Ovary (tissue), 9 donors: ENCODE data around the gene FBXL16. TPM values are rescaled to one million over a fixed set of nuclear protein-coding genes. Genes with fewer than 3 reads are reported as not detected.

Experiments
- DNase-seq, 5 donors: peaks; one replicate each; pipeline ENCODE4 v3.0.0-alpha.2; 2019 to 2020
- H3K27ac ChIP-seq, 2 donors: fragments of 200-600 bp; one replicate each; pipeline versions ENCODE4 v1.5.1 to v1.8.0; 2019 to 2022
- H3K27me3 ChIP-seq: fragments of 200-600 bp; one replicate; pipeline ENCODE4 v1.8.0; 2022
- H3K36me3 ChIP-seq: fragments of 200-600 bp; sonication (generic); one replicate; pipeline ENCODE4 v1.5.1; 2019
- H3K4me1 ChIP-seq: one replicate; pipeline ENCODE4 v1.8.1; 2013; ENCODE audit warnings: mild to moderate bottlenecking, moderate library complexity; ENCODE audit not compliant: insufficient read depth
- H3K4me3 ChIP-seq: fragments of 200-600 bp; sonication (generic); one replicate; pipeline ENCODE4 v1.5.1; 2017
- H3K9me3 ChIP-seq, 2 donors: fragments of 200-600 bp in 1 of 2; sonication (generic) in 1 of 2; one replicate each; pipeline versions ENCODE4 v1.5.1 to v1.8.1; 2013 to 2019; ENCODE audit warnings: mild to moderate bottlenecking in 1 of 2, moderate library complexity in 1 of 2
- EP300 ChIP-seq: sonication (generic); formaldehyde crosslinking; IDR thresholded peaks from one replicate; pipeline ENCODE4 v1.6.1; 2017; ENCODE audit warnings: antibody characterized with exemption
- POLR2A ChIP-seq: fragments of 450-650 bp; IDR thresholded peaks from one replicate; pipeline ENCODE4 v1.6.1; 2017; ENCODE audit warnings: antibody characterized with exemption, mild to moderate bottlenecking, moderate library complexity
- WGBS, 3 donors: extraction: QIAGEN DNeasy Blood & Tissue Kit in 1 of 3; methylation state at CpG; one replicate each; pipeline versions ENCODE4 v1.1.5 to v1.1.7; 2013 to 2017; 5-methylcytosine and 5-hydroxymethylcytosine counted together
- intact Hi-C, 4 donors: fragments of 100-400 bp; cut with DNase I; formaldehyde crosslinking; loops; one replicate each; pipeline versions ENCODE4 v1.11.0 to v1.15.1; 2022 to 2023
- polyA plus RNA-seq, 2 donors: library from polyadenylated mRNA; stranded (reverse); fragments of 200-250 nt in 1 of 2; fragments of 350-450 nt in 1 of 2; fragmentation: Illumina TruSeq in 1 of 2; extraction: RNeasy Lipid Tissue Mini Kit (QIAGEN cat#74804) in 1 of 2; gene quantifications; one replicate each; pipeline ENCODE4 v1.2.3, GENCODE V29; 2013 to 2014
- total RNA-seq, 7 donors: library from RNA; depleted of rRNA in 2 of 7; stranded (reverse); fragments of >200 nt in 2 of 7; fragmentation: NEBNext Ultra II Directional in 3 of 7; extraction: Animal tissue kit (Norgen Biotek cat#: 25700) in 3 of 7; gene quantifications; one replicate each; pipeline versions ENCODE4 v1.1.0 to v1.2.4, GENCODE V29; 2016 to 2023
- TF ChIP-seq, protein P1 (sequence below), 3 donors: fragments of 450-650 bp in 2 of 3; fragments of 200-600 bp in 1 of 3; IDR thresholded peaks; one replicate each; pipeline versions ENCODE4 v1.5.1 to v1.8.0; 2016 to 2022; ENCODE audit warnings: antibody characterized with exemption in 3 of 3, mild to moderate bottlenecking in 1 of 3
- donor health status: DM: no; HTN: no; CAD: no; lungs with moderate emphysema.
- donor health status: DM: no; HTN: no; CAD: no.
- donor health status: Bipolar disorder and iron deficiency.
- donor health status: DM: yes; HTN: yes; CAD: no.
- donor health status: DM: no; HTN: no; CAD: no.
- donor health status: DM: yes; HTN: yes; CAD: no.

The FBXL16 gene
- total and polyA plus RNA-seq, 9 donors: 0.22 to 2.5 (median 0.95) TPM; not detected in 1

DNA sequence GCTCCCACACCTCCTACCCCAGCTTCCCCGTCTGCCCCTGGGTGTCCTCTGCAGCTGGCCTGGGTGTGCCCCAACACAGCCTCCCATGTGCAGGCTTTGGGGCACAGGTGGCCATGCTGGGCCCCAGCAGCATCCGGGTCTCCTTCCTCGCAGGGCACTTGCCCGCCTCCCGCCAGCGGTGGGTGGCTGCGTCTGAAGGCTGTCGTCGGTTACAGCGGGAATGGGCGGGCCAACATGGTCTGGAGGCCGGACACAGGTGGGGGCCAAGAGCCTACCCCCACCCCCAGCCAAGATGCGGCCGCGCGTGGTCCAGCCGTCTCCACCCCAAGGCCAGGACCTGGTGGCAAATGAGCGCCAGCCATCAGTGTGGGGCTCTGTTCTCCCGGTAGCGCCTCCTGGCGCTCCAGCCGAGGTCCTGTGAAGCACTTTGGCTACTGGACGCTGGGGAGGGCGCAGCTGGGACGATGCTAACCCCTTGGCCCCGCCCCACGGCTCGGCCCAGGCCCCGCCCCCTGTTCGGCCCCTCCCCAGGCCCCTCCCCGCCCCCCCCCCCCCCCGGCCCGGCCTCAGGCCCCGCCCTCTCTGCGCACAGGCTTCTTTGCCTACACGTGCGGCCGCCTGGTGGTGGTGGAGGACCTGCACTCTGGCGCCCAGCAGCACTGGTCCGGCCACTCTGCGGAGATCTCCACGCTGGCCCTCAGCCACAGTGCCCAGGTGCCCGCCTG, 45.0 kb downstream of the FBXL16 start:
- 6 to 28% (median 8%) methylated on average over 28 to 41 of the region's 43 CpGs for WGBS, 3 donors
- Histone ChIP-seq H3K27me3 (no peaks in the 10 kb centered on the region), H3K27ac (peak overlapping the region; percentile 66 to 74), H3K4me3 (no peak overlapping the region), H3K9me3 (no peaks in the 10 kb centered on the region), H3K4me1 (peaks cover 5% of the 10 kb centered on the region), H3K36me3 (no peaks in the 10 kb centered on the region)
- DNase-seq: peak; percentile 88 to 95 (median 91)
- intact Hi-C loops: loop anchor here in 2 of 4 donors (5.0 to 10.0 kb wide), 3 partner anchors 78 to 276 kb away; partner anchors contain the start of gene PGAP6 (in 1 of the 2)
- no peak for TF ChIP-seq POLR2A
- TF ChIP-seq, protein P1, sequence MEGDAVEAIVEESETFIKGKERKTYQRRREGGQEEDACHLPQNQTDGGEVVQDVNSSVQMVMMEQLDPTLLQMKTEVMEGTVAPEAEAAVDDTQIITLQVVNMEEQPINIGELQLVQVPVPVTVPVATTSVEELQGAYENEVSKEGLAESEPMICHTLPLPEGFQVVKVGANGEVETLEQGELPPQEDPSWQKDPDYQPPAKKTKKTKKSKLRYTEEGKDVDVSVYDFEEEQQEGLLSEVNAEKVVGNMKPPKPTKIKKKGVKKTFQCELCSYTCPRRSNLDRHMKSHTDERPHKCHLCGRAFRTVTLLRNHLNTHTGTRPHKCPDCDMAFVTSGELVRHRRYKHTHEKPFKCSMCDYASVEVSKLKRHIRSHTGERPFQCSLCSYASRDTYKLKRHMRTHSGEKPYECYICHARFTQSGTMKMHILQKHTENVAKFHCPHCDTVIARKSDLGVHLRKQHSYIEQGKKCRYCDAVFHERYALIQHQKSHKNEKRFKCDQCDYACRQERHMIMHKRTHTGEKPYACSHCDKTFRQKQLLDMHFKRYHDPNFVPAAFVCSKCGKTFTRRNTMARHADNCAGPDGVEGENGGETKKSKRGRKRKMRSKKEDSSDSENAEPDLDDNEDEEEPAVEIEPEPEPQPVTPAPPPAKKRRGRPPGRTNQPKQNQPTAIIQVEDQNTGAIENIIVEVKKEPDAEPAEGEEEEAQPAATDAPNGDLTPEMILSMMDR (IDR thresholded peaks at IDR 0.05): peak; percentile 35 to 75 (median 73)

DNA sequence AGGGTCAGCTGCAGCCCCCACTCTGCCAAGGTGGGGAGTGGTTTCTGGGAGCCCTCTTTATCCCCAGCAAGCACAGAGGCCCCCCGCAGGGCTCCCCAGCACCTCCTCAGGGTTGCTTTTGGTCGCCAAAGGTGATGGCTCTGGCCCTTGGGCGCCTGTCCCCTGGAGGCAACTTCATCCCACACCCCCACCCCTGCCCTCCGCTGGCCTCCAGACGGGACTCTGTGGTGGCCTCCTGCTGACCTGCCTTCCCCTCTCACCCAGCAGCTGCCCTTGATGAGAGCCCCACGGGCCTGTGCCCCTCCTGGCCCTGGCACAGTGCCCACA, 45.5 kb downstream of the FBXL16 start:
- Histone ChIP-seq H3K27ac (peak overlapping the region; percentile 66 to 74), H3K36me3 (no peaks in the 10 kb centered on the region), H3K27me3 (no peaks in the 10 kb centered on the region), H3K9me3 (no peaks in the 10 kb centered on the region), H3K4me3 (no peak overlapping the region), H3K4me1 (peaks cover 5% of the 10 kb centered on the region)
- WGBS, 3 donors: 53 to 62% (median 58%) methylated on average over 6 of the region's 6 CpGs
- TF ChIP-seq, protein P1 (IDR thresholded peaks at IDR 0.05): no peak
- TF ChIP-seq POLR2A (no peak), EP300 (no peak)
- intact Hi-C loops: loop anchor here in 2 of 4 donors (5.0 to 10.0 kb wide), 3 partner anchors 78 to 275 kb away; partner anchors contain the start of gene PGAP6 (in 1 of the 2)
- peak in 1 of 5 donors; percentile 58 for DNase-seq

DNA sequence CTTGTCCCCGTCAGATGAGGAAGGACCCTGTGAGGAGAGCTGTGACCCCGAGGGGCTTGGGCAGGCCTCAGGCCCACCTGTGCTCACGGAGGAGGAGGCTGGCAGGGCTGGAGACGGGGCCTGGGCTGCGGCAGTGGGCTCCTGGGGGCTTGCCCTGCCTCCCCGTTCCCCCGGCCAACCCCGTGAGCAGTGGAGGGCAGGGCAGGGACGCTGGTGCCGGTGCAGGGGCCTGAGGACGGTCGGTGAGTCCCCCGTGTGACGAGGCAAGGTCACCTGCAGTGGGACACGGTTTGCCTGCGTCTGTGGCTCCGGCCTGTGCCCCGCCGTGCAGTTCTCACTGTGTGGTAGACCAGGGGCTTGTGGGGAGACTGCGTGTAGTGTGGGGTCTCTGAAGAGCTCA, 46.0 kb downstream of the FBXL16 start:
- no peak overlapping the region for H3K27ac ChIP-seq
- intact Hi-C loops: loop anchor here in 3 of 4 donors (5.0 to 10.0 kb wide), 4 partner anchors 72 to 275 kb away; partner anchors contain the start of gene PGAP6 (in 2 of the 3)
- TF ChIP-seq POLR2A: no peak
- TF ChIP-seq EP300: no peak
- TF ChIP-seq, protein P1 (IDR thresholded peaks at IDR 0.05): no peak

DNA sequence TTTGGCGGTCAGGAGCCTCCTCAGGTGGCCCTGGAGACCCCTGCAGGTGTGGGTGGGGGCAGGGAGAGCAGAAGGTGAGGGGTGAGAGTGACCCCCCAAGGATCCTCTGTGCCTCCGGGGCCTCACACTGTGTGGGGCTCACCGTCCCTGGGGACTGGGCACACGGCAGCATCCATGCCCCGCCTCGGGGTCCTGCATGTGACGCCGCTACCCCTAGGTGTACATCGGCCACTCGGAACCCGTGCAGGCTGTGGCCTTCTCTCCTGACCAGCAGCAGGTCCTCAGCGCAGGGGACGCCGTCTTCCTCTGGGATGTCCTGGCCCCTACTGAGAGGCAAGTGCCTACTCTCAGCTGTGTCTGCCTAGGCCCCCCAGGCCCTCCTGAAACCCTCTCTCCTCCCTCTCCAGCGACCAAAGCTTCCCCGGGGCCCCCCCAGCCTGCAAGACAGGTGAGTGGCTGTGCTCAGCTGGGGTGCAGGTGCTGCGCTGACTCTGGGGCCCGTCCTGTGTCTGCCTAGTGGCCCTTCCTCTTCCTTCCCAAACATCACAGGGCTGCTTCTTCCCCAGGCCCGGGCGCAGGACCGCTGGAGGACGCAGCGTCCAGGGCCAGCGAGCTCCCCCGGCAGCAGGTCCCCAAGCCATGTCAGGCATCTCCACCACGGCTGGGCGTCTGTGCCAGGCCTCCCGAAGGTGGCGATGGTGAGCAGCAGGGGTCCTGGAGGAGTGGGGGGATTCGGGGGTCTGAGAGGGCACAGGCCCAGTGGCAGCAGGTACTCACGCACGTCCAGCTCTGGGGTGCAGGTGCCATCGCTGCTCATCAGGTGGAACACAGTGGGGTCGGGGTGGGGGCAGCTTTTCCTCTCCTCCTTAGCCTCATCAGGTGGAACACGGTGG, 46.7 kb downstream of the FBXL16 start:
- intact Hi-C loops: loop anchor here in 2 of 4 donors (5.0 to 10.0 kb wide), 2 partner anchors 72 to 274 kb away; partner anchors contain the start of gene PGAP6 (in 1 of the 2)
- peaks cover 5% of the 10 kb centered on the region for H3K4me1 ChIP-seq
- no peak overlapping the region for H3K27ac ChIP-seq
- H3K27me3 ChIP-seq: no peaks in the 10 kb centered on the region
- TF ChIP-seq, protein P1 (IDR thresholded peaks at IDR 0.05): no peak
- no peak for TF ChIP-seq POLR2A
- no peak for TF ChIP-seq EP300
- H3K4me3 ChIP-seq: no peak overlapping the region
- no peaks in the 10 kb centered on the region for H3K9me3 ChIP-seq
- DNase-seq: peak in 1 of 5 donors; percentile 42
- H3K36me3 ChIP-seq: no peaks in the 10 kb centered on the region
- 86 to 89% (median 89%) methylated on average over 34 to 35 of the region's 35 CpGs for WGBS, 3 donors

More for the DNA sequence above, 46.0 kb downstream of the FBXL16 start:
- H3K4me1 ChIP-seq: peaks cover 5% of the 10 kb centered on the region
- 78 to 85% (median 81%) methylated on average over 19 to 20 of the region's 20 CpGs for WGBS, 3 donors
- no peaks in the 10 kb centered on the region for H3K36me3 ChIP-seq
- DNase-seq: no peak
- H3K27me3 ChIP-seq: no peaks in the 10 kb centered on the region
- no peaks in the 10 kb centered on the region for H3K9me3 ChIP-seq
- H3K4me3 ChIP-seq: no peak overlapping the region
